Measurements from ENCODE around the gene PIP4K2A.

Gene PIP4K2A

DNA sequence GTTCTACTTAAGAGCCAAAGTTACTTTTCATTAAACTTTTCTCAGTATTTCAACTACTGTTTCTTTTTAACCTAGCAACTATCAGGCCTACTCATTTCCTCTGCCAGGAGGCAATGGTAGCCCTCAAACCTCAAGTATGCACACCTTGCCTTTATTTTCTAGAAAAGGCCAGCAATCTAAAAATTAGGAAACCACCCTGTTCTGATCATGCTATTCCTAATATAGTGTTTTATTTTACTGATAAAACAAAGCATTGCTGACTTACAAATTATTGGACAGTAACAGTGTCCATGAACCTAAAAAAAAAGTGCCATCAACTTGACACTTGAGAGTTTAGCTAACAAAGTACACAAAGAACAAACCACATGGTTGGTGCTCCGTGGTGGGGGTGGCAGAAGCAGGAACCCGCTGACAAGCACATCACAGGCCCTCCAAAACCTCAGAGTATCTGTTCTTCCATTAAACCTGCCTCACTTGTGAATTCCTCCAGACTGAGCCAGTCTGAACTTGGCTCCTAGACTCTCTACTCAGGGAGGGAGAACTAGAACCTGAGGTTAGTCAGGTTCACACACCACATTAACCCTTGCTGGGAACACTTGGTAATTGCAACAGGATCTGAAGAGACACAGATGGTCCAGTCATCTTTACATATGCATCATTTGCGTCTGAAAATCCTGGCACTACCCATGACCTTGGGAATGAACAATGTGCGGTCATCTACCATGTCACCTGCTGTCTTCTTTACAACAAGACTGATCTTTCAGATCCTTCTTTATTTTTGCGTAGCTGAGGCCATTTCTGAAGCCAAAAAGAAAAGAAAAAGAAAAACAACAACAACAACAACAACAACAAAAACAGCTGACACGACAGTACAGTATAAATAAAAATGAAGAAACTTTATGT, 31.9 kb downstream of the PIP4K2A start (continued):
- TF ChIP-seq, protein P1, sequence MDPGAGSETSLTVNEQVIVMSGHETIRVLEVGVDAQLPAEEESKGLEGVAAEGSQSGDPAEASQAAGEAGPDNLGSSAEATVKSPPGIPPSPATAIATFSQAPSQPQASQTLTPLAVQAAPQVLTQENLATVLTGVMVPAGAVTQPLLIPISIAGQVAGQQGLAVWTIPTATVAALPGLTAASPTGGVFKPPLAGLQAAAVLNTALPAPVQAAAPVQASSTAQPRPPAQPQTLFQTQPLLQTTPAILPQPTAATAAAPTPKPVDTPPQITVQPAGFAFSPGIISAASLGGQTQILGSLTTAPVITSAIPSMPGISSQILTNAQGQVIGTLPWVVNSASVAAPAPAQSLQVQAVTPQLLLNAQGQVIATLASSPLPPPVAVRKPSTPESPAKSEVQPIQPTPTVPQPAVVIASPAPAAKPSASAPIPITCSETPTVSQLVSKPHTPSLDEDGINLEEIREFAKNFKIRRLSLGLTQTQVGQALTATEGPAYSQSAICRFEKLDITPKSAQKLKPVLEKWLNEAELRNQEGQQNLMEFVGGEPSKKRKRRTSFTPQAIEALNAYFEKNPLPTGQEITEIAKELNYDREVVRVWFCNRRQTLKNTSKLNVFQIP (CRISPR knock-in tag; IDR thresholded peaks at IDR 0.05; ENCODE audit: borderline replicate concordance, low read depth): no peak
- no peak for TF ChIP-seq ZFP3 (CRISPR knock-in tag; IDR thresholded peaks at IDR 0.05)

- peak; percentile 70 for ATAC-seq
- TF ChIP-seq ZFP3 (CRISPR knock-in tag; IDR thresholded peaks at IDR 0.05): no peak
- TF ChIP-seq CSRNP3 (CRISPR knock-in tag; IDR thresholded peaks at IDR 0.05): no peak
- TF ChIP-seq RARB (CRISPR knock-in tag; IDR thresholded peaks at IDR 0.05): no peak
- no peak for TF ChIP-seq ZC3H10 (CRISPR knock-in tag; IDR thresholded peaks at IDR 0.05)
- TF ChIP-seq BACH2 (CRISPR knock-in tag; IDR thresholded peaks at IDR 0.05; ENCODE audit: borderline replicate concordance): no peak
- no peak for TF ChIP-seq SNAI2 (CRISPR knock-in tag; IDR thresholded peaks at IDR 0.05)
- TF ChIP-seq GLIS3 (CRISPR knock-in tag; IDR thresholded peaks at IDR 0.05): no peak
- TF ChIP-seq, protein P1 (CRISPR knock-in tag; IDR thresholded peaks at IDR 0.05; ENCODE audit: borderline replicate concordance, low read depth): no peak
- no peak for TF ChIP-seq ARNTL (CRISPR knock-in tag; IDR thresholded peaks at IDR 0.05; ENCODE audit: borderline replicate concordance, low read depth)
These were observed 32.6 kb downstream of the PIP4K2A start for GRCh38 chr10:22681783-22682183.

DNA sequence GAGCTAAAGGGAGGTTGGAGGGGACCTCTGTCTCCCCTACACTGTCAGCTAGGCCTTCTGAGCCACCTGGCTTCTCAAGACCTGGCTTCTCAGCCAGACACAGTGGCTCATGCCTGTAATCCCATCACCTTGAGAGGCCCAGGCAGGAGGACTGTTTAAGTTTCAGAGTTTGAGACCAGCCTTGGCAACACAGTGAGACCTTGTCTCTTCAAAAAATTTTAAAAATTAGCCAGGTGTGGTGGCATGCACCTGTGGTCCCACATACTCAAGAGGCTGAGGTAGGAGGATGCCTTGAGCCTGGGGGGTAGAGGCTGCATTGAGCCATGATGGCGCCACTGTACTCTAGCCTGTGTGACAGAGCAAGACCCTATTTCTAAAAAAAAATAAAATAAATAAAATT, 33.1 kb downstream of the PIP4K2A start:
- no peak for ATAC-seq
- TF ChIP-seq ARNTL (CRISPR knock-in tag; IDR thresholded peaks at IDR 0.05; ENCODE audit: borderline replicate concordance, low read depth): no peak
- no peak for TF ChIP-seq GLIS3 (CRISPR knock-in tag; IDR thresholded peaks at IDR 0.05)
- TF ChIP-seq, protein P2, sequence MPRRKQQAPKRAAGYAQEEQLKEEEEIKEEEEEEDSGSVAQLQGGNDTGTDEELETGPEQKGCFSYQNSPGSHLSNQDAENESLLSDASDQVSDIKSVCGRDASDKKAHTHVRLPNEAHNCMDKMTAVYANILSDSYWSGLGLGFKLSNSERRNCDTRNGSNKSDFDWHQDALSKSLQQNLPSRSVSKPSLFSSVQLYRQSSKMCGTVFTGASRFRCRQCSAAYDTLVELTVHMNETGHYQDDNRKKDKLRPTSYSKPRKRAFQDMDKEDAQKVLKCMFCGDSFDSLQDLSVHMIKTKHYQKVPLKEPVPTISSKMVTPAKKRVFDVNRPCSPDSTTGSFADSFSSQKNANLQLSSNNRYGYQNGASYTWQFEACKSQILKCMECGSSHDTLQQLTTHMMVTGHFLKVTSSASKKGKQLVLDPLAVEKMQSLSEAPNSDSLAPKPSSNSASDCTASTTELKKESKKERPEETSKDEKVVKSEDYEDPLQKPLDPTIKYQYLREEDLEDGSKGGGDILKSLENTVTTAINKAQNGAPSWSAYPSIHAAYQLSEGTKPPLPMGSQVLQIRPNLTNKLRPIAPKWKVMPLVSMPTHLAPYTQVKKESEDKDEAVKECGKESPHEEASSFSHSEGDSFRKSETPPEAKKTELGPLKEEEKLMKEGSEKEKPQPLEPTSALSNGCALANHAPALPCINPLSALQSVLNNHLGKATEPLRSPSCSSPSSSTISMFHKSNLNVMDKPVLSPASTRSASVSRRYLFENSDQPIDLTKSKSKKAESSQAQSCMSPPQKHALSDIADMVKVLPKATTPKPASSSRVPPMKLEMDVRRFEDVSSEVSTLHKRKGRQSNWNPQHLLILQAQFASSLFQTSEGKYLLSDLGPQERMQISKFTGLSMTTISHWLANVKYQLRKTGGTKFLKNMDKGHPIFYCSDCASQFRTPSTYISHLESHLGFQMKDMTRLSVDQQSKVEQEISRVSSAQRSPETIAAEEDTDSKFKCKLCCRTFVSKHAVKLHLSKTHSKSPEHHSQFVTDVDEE (CRISPR knock-in tag; IDR thresholded peaks at IDR 0.05): no peak
- no peak for TF ChIP-seq TOX (CRISPR knock-in tag; IDR thresholded peaks at IDR 0.05; ENCODE audit: borderline replicate concordance)
- no peak for TF ChIP-seq TCF4 (CRISPR knock-in tag; IDR thresholded peaks at IDR 0.05; ENCODE audit: borderline replicate concordance)
- TF ChIP-seq SNAI2 (CRISPR knock-in tag; IDR thresholded peaks at IDR 0.05): no peak
- no peak for TF ChIP-seq ZNF8 (CRISPR knock-in tag; IDR thresholded peaks at IDR 0.05)
- TF ChIP-seq ZNF565 (CRISPR knock-in tag; conservative IDR thresholded peaks at IDR 0.05; ENCODE audit: low read depth): no peak
- no peak for TF ChIP-seq BACH2 (CRISPR knock-in tag; IDR thresholded peaks at IDR 0.05; ENCODE audit: borderline replicate concordance)
- no peak for TF ChIP-seq OSR1 (CRISPR knock-in tag; IDR thresholded peaks at IDR 0.05)
- no peak for TF ChIP-seq ZNF70 (CRISPR knock-in tag; IDR thresholded peaks at IDR 0.05)
- no peak for TF ChIP-seq ZFP30 (CRISPR knock-in tag; IDR thresholded peaks at IDR 0.05)
- no peak for TF ChIP-seq PATZ1 (CRISPR knock-in tag; IDR thresholded peaks at IDR 0.05; ENCODE audit: borderline replicate concordance)
- TF ChIP-seq CSDC2 (CRISPR knock-in tag; IDR thresholded peaks at IDR 0.05): no peak
- no peak for TF ChIP-seq ESRRG (CRISPR knock-in tag; IDR thresholded peaks at IDR 0.05)
- TF ChIP-seq, protein P1 (CRISPR knock-in tag; IDR thresholded peaks at IDR 0.05; ENCODE audit: borderline replicate concordance, low read depth): no peak
- no peak for TF ChIP-seq RARB (CRISPR knock-in tag; IDR thresholded peaks at IDR 0.05)
- TF ChIP-seq, protein P3, sequence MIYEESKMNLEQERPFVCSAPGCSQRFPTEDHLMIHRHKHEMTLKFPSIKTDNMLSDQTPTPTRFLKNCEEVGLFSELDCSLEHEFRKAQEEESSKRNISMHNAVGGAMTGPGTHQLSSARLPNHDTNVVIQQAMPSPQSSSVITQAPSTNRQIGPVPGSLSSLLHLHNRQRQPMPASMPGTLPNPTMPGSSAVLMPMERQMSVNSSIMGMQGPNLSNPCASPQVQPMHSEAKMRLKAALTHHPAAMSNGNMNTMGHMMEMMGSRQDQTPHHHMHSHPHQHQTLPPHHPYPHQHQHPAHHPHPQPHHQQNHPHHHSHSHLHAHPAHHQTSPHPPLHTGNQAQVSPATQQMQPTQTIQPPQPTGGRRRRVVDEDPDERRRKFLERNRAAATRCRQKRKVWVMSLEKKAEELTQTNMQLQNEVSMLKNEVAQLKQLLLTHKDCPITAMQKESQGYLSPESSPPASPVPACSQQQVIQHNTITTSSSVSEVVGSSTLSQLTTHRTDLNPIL (CRISPR knock-in tag; IDR thresholded peaks at IDR 0.05; ENCODE audit: low read depth): no peak
- no peak for TF ChIP-seq PPARA (CRISPR knock-in tag; IDR thresholded peaks at IDR 0.05; ENCODE audit: borderline replicate concordance)
- TF ChIP-seq ISL1 (CRISPR knock-in tag; IDR thresholded peaks at IDR 0.05): no peak

Measured in SK-N-SH treated with all-trans-retinoic acid at 6 μM for 48 hours (cell line).